Common myeloid progenitor, CD34-positive (primary cell): ENCODE data around the gene ENGASE.
"Not testable (repeated sequence)": the region's sequence is repeated elsewhere in the genome, so short reads cannot be mapped to it uniquely, and the experiment has no call there.

ENCODE experiments used
- CTCF ChIA-PET: fragments of 350-600 bp; sonication (Branson Sonifier 250); formaldehyde crosslinking; loops from one replicate; lab custom pipeline; 2021; ENCODE audit warnings: antibody characterized with exemption; lab: Charles Lee
- POLR2A ChIA-PET: fragments of 350-600 bp; sonication (Branson Sonifier 250); formaldehyde crosslinking; loops from one replicate; lab custom pipeline; 2021; ENCODE audit warnings: antibody characterized with exemption; lab: Charles Lee
- DNase-seq, 3 donors: peaks; one replicate each; pipeline versions ENCODE4 v3.0.0 to v3.0.0-alpha.2; 2013
- H3K27ac ChIP-seq, 2 experiments: 1 replicate in 1 of 2; 2 replicates in 1 of 2; pipeline ENCODE4 v1.7.0; 2013; ENCODE audit warnings: inconsistent platforms in 2 of 2, low read length in 2 of 2, mild to moderate bottlenecking in 2 of 2, low read depth in 1 of 2, moderate library complexity in 1 of 2; ENCODE audit not compliant: severe bottlenecking in 2 of 2, insufficient read depth in 1 of 2, poor library complexity in 1 of 2
- H3K27me3 ChIP-seq, 5 experiments: replicated peaks in 2 of 5; 1 replicate in 3 of 5; 2 replicates in 2 of 5; pipeline versions ENCODE4 v1.6.1 to v1.7.0; 2013; ENCODE audit warnings: low read length in 4 of 5, mild to moderate bottlenecking in 2 of 5, moderate library complexity in 2 of 5, inconsistent platforms in 1 of 5; ENCODE audit not compliant: insufficient read depth in 5 of 5, control insufficient read depth in 4 of 5
- H3K36me3 ChIP-seq, 4 experiments: 1 replicate in 2 of 4; 2 replicates in 2 of 4; pipeline versions ENCODE4 v1.6.1 to v1.7.0; 2013; ENCODE audit warnings: low read length in 3 of 4, control low read depth in 1 of 4, mild to moderate bottlenecking in 1 of 4; ENCODE audit not compliant: control insufficient read depth in 4 of 4, insufficient read depth in 4 of 4
- H3K4me1 ChIP-seq, 4 experiments: 1 replicate in 3 of 4; 2 replicates in 1 of 4; pipeline versions ENCODE4 v1.6.1 to v1.7.1; 2013; ENCODE audit warnings: low read length in 3 of 4, mild to moderate bottlenecking in 3 of 4, control low read depth in 1 of 4, inconsistent platforms in 1 of 4, moderate library complexity in 1 of 4; ENCODE audit not compliant: control insufficient read depth in 4 of 4, insufficient read depth in 4 of 4; ENCODE audit errors: control extremely low read depth in 1 of 4
- H3K4me3 ChIP-seq, 7 experiments: 1 replicate in 4 of 7; 2 replicates in 3 of 7; pipeline versions ENCODE4 v1.5.1 to v1.7.0; 2013; ENCODE audit warnings: mild to moderate bottlenecking in 7 of 7, low read length in 6 of 7, moderate library complexity in 6 of 7, inconsistent platforms in 2 of 7, low read depth in 2 of 7, control low read depth in 1 of 7; ENCODE audit not compliant: insufficient read depth in 4 of 7, control insufficient read depth in 1 of 7; ENCODE audit errors: extremely low read depth in 1 of 7
- H3K9me3 ChIP-seq, 5 experiments: 1 replicate in 4 of 5; 2 replicates in 1 of 5; pipeline versions ENCODE4 v1.6.1 to v1.7.1; 2013; ENCODE audit warnings: low read length in 4 of 5, mild to moderate bottlenecking in 2 of 5, inconsistent platforms in 1 of 5, low read depth in 1 of 5, moderate library complexity in 1 of 5; ENCODE audit not compliant: control insufficient read depth in 4 of 5, insufficient read depth in 2 of 5; ENCODE audit errors: control extremely low read depth in 1 of 5
- WGBS: methylation state at CpG from one replicate; pipeline ENCODE4 v1.1.5; 2013; ENCODE audit not compliant: insufficient coverage; 5-methylcytosine and 5-hydroxymethylcytosine counted together

ENGASE gene

GRCh38 chr17:79073016-79073705 is 1.5 kb upstream of the ENGASE start:
- Histone ChIP-seq H3K27ac (no peak overlapping the region), H3K36me3 (peaks cover 0 to 7% (median 3%) of the 10 kb centered on the region in 4 experiments), H3K27me3 (no peaks in the 10 kb centered on the region), H3K4me3 (no peak overlapping the region), H3K4me1 (peaks cover 5 to 18% (median 14%) of the 10 kb centered on the region in 4 experiments), H3K9me3 (no peaks in the 10 kb centered on the region)
- no peak for DNase-seq
- ChIA-PET POLR2A (no interaction called here), CTCF (interaction anchor here (0.9 to 1.9 kb wide), 7 partner anchors 8 to 319 kb away, joined by 4 to 10 read pairs (median 5); no protein-coding TSS in a partner anchor)
- WGBS, result 95% methylated on average over 7 of the region's 8 CpGs

GRCh38 chr17:79073706-79074088 is 927 bp upstream of the ENGASE start:
- 100% methylated on average over 5 of the region's 6 CpGs for WGBS
- H3K27me3 ChIP-seq, result no peaks in the 10 kb centered on the region
- H3K27ac ChIP-seq, result no peak overlapping the region
- H3K4me1 ChIP-seq, result peaks cover 5 to 18% (median 14%) of the 10 kb centered on the region in 4 experiments
- ChIA-PET CTCF (interaction anchor here (1.3 to 1.9 kb wide), 5 partner anchors 9 to 28 kb away, joined by 5 to 10 read pairs (median 5); no protein-coding TSS in a partner anchor), POLR2A (no interaction called here)
- H3K9me3 ChIP-seq, result no peaks in the 10 kb centered on the region
- H3K4me3 ChIP-seq, result no peak overlapping the region
- peaks cover 0 to 12% (median 8%) of the 10 kb centered on the region in 4 experiments for H3K36me3 ChIP-seq
- DNase-seq, result no peak

- peak overlapping the region in 6 of 7 experiments; percentile 43 to 63 (median 49) for H3K4me3 ChIP-seq
- 73% methylated on average over 13 of the region's 22 CpGs for WGBS
- CTCF ChIA-PET, result interaction anchor here (1.3 to 1.6 kb wide), 4 partner anchors 9 to 30 kb away, joined by 4 to 10 read pairs (median 6); no protein-coding TSS in a partner anchor
- H3K9me3 ChIP-seq, DNase-seq, H3K27me3 ChIP-seq, POLR2A ChIA-PET, H3K27ac ChIP-seq: not testable (repeated sequence)
- H3K36me3 ChIP-seq, result peaks cover 0 to 17% (median 12%) of the 10 kb centered on the region in 4 experiments
- H3K4me1 ChIP-seq, result peaks cover 5 to 18% (median 14%) of the 10 kb centered on the region in 4 experiments
Measured at GRCh38 chr17:79074121-79074648, 439 bp upstream of the ENGASE start.

DNA sequence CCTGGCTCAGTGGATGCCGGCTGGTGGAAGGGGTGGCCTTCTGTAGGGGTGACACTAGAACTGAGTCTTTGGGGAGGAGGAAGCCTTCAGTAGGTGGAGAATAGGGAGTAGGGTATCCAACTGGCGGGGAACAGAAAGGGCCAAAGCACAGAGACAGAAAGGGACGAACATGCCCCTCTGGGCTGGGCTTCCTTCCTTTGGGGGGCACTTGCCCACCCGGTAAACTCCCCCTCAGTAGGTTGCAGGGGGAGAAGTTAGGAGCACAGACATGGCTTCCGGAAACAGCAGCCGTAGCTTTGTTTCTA is 774 bp downstream of the ENGASE start:
- ChIA-PET POLR2A (no interaction called here), CTCF (interaction anchor here (1.5 kb wide), 1 partner anchor 31 kb away, joined by 4 read pairs; no protein-coding TSS in a partner anchor)
- H3K27ac ChIP-seq, result peak overlapping the region in 1 of 2 experiments; percentile 70
- DNase-seq, result peak; percentile 15 to 53 (median 42)
- WGBS, result 0% methylated on average over 5 of the region's 6 CpGs
- H3K36me3 ChIP-seq, result peaks cover 2 to 29% (median 23%) of the 10 kb centered on the region in 4 experiments
- no peaks in the 10 kb centered on the region for H3K27me3 ChIP-seq
- H3K4me3 ChIP-seq, result peak overlapping the region; percentile 60 to 89 (median 81)
- H3K9me3 ChIP-seq, result no peaks in the 10 kb centered on the region
- peaks cover 5 to 18% (median 14%) of the 10 kb centered on the region in 4 experiments for H3K4me1 ChIP-seq

DNA sequence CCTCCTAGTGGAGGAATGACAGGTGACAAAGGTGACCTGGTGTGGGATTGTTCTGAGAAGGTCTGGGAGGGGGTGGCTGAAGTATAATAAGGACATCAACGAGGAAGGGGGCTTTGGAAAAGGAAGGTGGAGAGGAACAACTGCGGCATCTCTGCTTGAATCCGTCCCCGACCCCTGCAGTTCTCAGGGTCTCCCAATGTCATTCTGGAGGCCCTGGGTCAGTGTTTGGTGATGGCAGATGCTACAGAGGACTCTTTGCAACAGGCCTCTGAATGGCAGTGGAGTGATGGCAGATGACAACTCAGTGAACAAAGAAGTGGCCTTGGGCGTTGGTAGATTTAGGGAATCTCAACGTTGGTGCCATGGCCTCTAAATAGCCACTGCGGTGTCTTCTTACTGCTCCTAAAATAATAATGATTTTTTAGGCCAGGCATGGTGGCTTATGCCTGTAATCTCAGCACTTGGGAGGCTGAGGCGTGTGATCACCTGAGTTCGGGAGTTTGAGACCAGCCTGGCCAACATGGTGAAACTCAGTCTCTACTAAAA is 1.3 kb downstream of the ENGASE start:
- no peak overlapping the region for H3K27ac ChIP-seq

GRCh38 chr17:79077587-79077986 is 3.0 kb downstream of the ENGASE start:
- ChIA-PET POLR2A (no interaction called here), CTCF (interaction anchor here (1.0 to 1.2 kb wide), 2 partner anchors 10 to 24 kb away, joined by 3 to 4 read pairs; no protein-coding TSS in a partner anchor)
- H3K4me1 ChIP-seq, result peaks cover 5 to 18% (median 14%) of the 10 kb centered on the region in 4 experiments
- no peak overlapping the region for H3K27ac ChIP-seq
- no peaks in the 10 kb centered on the region for H3K27me3 ChIP-seq
- no peak for DNase-seq
- WGBS, result 100% methylated on average over 6 of the region's 12 CpGs
- H3K4me3 ChIP-seq, result no peak overlapping the region
- peaks cover 2 to 43% (median 34%) of the 10 kb centered on the region in 4 experiments for H3K36me3 ChIP-seq
- H3K9me3 ChIP-seq, result no peaks in the 10 kb centered on the region

More for the DNA sequence above, 1.3 kb downstream of the ENGASE start:
- ChIA-PET CTCF (no interaction called here), POLR2A (interaction anchor here (0.6 kb wide), 1 partner anchor 18 kb away, joined by 4 read pairs; no protein-coding TSS in a partner anchor)
- no peaks in the 10 kb centered on the region for H3K27me3 ChIP-seq
- H3K4me3 ChIP-seq, result peak overlapping the region; percentile 60 to 89 (median 81)
- DNase-seq, result no peak
- WGBS, result 93% methylated on average over 9 of the region's 9 CpGs
- peaks cover 5 to 18% (median 14%) of the 10 kb centered on the region in 4 experiments for H3K4me1 ChIP-seq
- no peaks in the 10 kb centered on the region for H3K9me3 ChIP-seq
- H3K36me3 ChIP-seq, result peaks cover 2 to 35% (median 27%) of the 10 kb centered on the region in 4 experiments
